ENCODE measurements around the gene GABRR1.
"Not testable (repeated sequence)": the region's sequence is repeated elsewhere in the genome, so short reads cannot be mapped to it uniquely, and the experiment has no call there.

Gene GABRR1

DNA sequence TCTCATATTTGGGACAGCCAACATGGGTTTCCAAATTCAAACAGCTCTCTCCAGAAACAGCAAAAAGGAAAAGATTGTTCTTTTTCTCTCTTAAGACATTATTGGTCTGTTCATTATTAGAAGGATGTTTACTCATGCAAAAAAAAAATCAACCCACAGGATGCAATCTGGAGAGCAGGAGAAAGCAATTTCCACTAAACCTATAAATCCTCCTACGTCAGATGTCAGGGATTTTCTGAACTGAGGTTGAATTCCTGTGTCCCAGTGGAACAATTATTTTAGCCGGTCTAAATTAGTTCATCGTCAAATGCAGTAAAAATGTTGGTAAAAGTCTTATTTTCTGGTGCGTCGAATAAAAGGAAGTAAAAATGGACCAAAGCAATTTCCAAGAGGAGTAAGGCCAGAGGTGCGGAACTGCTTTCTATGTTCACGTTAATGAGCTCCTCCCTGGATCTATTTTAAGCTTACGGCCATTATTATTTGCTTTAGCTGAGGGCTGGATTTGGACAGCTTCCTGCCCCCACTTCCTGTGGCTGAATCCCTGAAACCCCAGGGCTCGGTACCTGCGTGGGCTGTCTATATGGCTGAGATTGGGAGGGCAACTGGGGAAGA is at the start of gene GABRR1:
GABRR1 (minus strand) TSS at position 60 of the 612 bp plus-strand sequence; CDS start at position 24, 36 bp downstream.
- DNase-seq (ENCODE audit: low read depth) = no peak

DNA sequence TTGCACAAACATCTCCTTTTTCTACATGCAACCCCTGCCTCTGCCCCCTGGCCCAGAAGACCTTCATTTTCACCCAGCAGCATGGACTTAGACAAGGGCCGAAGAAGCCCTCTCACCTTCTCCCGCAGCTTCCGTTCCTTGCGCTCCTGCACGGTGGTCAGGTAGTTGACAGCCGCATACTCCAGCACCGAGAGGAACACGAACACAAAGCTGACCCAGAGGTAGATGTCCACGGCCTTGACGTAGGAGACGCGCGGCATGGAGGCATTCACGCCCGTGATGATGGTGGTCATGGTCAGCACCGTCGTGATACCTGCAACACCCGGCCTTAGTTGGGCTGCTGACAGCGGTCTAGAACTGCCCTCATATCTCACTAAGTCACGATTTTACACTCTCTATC is 47.1 kb upstream of the GABRR1 start:
- no peak for DNase-seq (ENCODE audit: low read depth)

DNA sequence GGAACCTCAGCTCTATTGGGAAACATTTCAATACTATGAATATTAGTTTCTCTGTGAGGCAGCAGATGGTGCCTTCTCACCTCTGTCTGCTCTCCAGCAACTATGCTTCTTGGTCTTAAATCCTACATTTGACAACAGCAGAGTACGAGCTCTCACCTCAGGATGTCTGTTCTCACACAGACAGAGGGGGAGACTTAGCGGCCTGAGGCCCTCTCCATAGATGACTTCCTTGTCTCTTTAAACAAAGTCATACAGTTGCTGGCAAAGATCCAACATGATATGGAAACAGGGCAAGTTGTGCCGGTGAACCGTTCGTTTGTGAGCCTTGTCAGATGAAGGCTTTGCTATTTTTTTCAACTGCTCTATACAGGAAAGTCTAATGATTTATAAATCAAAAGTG is 43.7 kb upstream of the GABRR1 start:
- no peak for DNase-seq (ENCODE audit: low read depth)

DNA sequence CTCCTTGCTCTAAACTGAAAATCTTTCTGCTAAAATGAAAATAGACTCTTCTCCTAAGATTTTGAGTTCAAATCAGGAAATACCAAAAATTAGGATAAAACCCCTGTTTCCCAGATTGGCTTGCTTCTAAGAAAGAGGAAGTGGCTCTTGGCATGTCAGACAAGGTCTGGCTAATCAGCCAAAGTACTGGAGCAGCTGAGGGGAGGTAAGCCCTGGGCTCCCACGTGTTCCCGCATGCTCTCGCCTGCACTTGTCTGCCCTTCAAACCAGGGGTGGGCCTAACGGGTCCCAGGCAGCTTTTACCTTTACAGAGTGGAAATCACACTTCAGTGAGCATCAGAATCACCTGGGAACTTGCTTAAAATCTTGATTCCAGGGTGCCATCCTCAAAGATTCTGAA is 43.2 kb upstream of the GABRR1 start:
- no peak for DNase-seq (ENCODE audit: low read depth)

- DNase-seq (ENCODE audit: low read depth) = no peak
Observed at GRCh38 chr6:89258912-89259311, 41.8 kb upstream of the GABRR1 start.

GRCh38 chr6:89257781-89258180 is 40.6 kb upstream of the GABRR1 start:
- DNase-seq (ENCODE audit: low read depth) = no peak

- no peak for DNase-seq (ENCODE audit: low read depth)
Observed at GRCh38 chr6:89257346-89257745, 40.2 kb upstream of the GABRR1 start.

GRCh38 chr6:89255417-89255816 is 38.3 kb upstream of the GABRR1 start:
- DNase-seq (ENCODE audit: low read depth) = no peak

GRCh38 chr6:89254569-89254968 is 37.4 kb upstream of the GABRR1 start:
- DNase-seq (ENCODE audit: low read depth) = no peak

DNA sequence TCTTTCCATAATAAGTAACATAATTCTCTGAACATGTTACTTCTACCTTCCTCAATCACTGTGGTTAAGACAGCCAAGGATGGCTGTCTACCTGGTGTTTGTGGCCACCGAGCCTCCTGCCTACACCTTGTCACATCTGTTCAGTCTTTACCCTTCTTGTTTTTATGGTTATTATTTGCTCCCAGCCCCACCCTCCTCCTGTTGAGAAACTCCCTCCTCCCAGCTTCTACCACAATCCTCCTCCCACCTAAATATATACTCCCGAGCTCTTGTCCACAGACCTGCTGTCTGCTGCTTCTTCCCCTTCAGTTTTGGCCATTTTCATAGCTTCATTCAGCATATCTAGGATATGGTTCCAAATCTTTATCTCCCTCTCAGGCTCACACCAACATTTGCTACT is 35.7 kb upstream of the GABRR1 start:
- DNase-seq (ENCODE audit: low read depth) = no peak

- no peak for DNase-seq (ENCODE audit: low read depth)
Observed at GRCh38 chr6:89251976-89252375, 34.8 kb upstream of the GABRR1 start.

- no peak for DNase-seq (ENCODE audit: low read depth)
Observed at GRCh38 chr6:89251170-89251569, 34.0 kb upstream of the GABRR1 start.

GRCh38 chr6:89250239-89250638 is 33.1 kb upstream of the GABRR1 start:
- no peak for DNase-seq (ENCODE audit: low read depth)

GRCh38 chr6:89244241-89244985 is 27.3 kb upstream of the GABRR1 start:
- no peak for DNase-seq (ENCODE audit: low read depth)

DNA sequence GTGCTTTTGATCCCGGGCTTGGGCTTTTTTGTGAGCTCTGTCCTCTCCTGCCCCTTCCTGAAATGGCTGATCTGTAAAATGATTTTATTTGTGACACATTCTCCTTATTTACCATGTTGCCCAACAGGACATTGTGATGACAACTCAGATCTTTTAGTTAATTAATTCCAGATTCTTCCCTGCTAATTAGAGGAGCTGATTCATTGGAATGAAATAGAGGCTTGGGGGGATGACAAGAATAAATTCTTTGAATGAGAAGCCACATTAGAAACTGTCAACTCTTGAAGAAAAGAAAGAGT is 26.1 kb upstream of the GABRR1 start:
- DNase-seq (ENCODE audit: low read depth) = no peak

DNA sequence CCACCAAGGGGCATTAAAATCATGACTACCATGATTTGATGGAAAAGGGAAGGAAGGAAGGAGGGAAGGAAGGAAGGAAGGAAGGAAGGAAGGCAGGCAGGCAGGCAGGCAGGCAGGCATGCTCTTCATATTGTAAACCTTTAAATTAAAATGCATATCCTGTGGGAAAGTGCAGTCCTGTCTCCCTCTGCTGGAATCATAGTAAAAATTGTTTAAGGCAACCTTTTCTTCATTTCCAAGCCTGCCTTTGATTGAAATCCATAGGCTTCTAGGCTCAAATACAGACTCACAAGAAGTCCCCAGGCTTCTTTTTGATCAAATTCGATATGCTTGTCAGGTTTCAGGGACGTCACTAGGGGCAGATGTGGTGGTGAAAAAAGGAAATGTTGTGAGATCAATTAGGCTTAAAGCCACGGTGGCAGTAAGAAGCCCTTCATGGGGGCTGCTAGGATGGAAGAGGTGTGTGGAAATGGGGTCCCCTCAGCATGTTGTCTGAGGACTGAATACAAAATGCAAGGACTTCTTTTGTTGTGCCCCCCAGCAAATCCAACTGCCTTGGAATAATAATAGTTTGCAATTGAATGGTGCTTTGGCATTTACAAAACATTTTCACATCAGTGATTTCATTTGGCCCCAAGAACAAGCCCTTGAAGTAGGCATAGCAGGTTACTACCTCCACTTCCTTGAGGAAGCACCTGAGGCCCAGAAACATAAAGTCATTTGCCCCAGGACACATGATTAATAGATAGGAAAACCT is 25.6 kb upstream of the GABRR1 start:
- no peak for DNase-seq (ENCODE audit: low read depth)

DNA sequence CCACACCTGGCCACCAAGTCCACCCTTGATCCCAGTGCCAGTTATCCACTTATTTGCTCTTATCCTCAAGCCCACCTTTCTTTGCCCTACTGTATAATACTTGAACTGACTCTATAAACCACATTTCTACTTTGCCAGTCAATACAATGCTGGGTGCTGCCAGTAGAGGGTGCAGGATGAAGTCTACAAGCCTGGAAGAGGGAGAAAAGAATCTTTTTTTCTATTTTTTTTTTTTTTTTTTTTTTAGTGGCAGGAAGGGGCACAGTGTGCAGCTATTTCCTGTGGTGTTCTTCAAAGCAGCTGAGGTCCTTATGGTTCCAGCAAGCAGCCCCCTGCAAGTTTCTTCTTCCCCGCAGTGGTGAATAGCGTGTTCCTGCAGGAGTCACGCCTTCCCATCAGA is 22.2 kb upstream of the GABRR1 start:
- no peak for DNase-seq (ENCODE audit: low read depth)

DNA sequence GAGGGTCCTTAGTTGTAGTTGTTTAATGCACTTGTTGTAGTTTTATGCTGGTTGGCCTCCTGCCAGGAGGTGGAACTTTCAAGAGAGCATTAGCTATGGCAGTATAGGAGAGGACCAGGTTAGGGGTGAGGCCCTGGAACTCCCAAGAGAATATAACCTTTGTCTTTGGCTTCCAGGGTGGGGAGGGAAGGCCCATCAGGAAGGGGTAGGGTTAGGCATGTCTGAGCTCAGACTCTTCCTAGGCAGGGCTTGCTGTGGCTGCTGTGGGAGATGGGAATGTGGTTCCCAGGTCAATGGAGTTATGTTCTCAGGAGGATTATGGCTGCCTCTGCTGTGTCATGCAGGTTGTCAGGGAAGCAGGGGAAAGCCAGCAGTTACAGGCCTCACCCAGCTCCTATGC is 20.0 kb upstream of the GABRR1 start:
- DNase-seq (ENCODE audit: low read depth) = no peak

DNA sequence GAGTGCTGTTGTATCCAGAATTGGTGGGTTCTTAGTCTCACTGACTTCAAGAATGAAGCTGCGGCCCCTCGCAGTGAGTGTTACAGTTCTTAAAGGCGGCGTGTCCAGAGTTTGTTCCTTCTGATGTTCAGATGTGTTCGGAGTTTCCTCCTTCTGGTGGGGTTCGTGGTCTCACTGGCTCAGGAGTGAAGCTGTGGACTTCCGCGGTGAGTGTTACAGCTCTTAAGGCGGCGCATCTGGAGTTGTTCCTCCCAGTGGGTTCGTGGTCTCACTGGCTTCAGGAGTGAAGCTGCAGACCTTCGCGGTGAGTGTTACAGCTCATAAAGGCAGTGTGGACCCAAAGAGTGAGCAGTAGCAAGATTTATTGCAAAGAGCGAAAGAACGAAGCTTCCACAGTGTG is 16.4 kb upstream of the GABRR1 start:
- DNase-seq (ENCODE audit: low read depth) = not testable (repeated sequence)

- DNase-seq (ENCODE audit: low read depth) = no peak
Observed at GRCh38 chr6:89222712-89223039, 5.5 kb upstream of the GABRR1 start.

- no peak for DNase-seq (ENCODE audit: low read depth)
Observed at GRCh38 chr6:89221971-89222711, 5.0 kb upstream of the GABRR1 start.

DNA sequence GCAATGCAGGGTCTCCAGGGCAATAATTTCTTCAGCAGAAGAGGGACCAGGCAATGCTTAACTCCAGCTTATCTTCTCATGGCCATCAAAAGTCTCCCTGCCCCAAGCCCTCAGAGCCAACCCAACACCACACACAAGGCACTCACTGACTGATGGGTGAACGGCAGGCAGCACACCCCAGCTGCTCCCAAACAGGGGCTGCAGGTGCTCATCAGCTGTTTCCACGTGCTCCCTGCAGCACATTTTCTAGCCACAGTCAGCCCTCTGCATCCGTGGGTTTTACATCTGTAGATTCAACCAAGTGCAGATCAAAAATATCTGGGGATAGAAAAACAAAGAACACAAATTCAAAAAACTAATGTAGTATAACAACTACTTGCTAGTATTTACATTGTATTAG is 4.0 kb upstream of the GABRR1 start:
- DNase-seq (ENCODE audit: low read depth) = no peak

GRCh38 chr6:89216411-89216810 is 747 bp downstream of the GABRR1 start:
- no peak for DNase-seq (ENCODE audit: low read depth)

Data from T-helper 22 cell (primary cell).